Type B pancreatic cell (in vitro differentiated cells): ENCODE data around the gene GATA3. TPM values are rescaled to one million over a fixed set of nuclear protein-coding genes. Genes with fewer than 3 reads are reported as not detected.
A peak's percentile ranks its signal among the peaks of the same experiment; 100 is the strongest.

Experiments
- DNase-seq: peaks from one replicate; pipeline ENCODE4 v3.0.0; 2021; ENCODE audit warnings: mixed read lengths; ENCODE audit not compliant: unreplicated experiment; ENCODE audit errors: extremely low spot score
- H3K27ac Mint-ChIP-seq: 2 replicates; pipeline ENCODE4 v1.8.0; 2021; ENCODE audit warnings: mild to moderate bottlenecking, mixed read lengths
- H3K27me3 Mint-ChIP-seq: 2 replicates; pipeline ENCODE4 v1.8.0; 2021; ENCODE audit warnings: mixed read lengths
- H3K36me3 Mint-ChIP-seq: 2 replicates; pipeline ENCODE4 v1.8.0; 2021; ENCODE audit warnings: mixed read lengths
- H3K4me1 Mint-ChIP-seq: one replicate; pipeline ENCODE4 v1.8.0; 2021; ENCODE audit warnings: mixed read lengths; ENCODE audit not compliant: unreplicated experiment
- H3K4me3 Mint-ChIP-seq: 2 replicates; pipeline ENCODE4 v1.8.0; 2021; ENCODE audit warnings: mild to moderate bottlenecking, mixed read lengths
- H3K9me3 Mint-ChIP-seq: 2 replicates; pipeline ENCODE4 v1.8.0; 2021; ENCODE audit warnings: mixed read lengths
- CTCF ChIP-seq: fragments of 200-600 bp; sonication (generic); conservative IDR thresholded peaks from 2 replicates; pipeline ENCODE4 v1.5.0; 2021; ENCODE audit warnings: antibody characterized with exemption, mild to moderate bottlenecking
- total RNA-seq: library from RNA; stranded (reverse); gene quantifications from 2 replicates; pipeline ENCODE4 v1.2.1, GENCODE V29; 2021; ENCODE audit warnings: low replicate concordance

The GATA3 gene
- total RNA-seq, 1 donor from 2014 or later = 18.5 TPM

GRCh38 chr10:8056378-8056777 is 1.9 kb downstream of the GATA3 start:
- H3K36me3 Mint-ChIP-seq = peaks cover 37% of the 10 kb centered on the region
- peak overlapping the region; percentile 88 for H3K4me3 Mint-ChIP-seq
- H3K9me3 Mint-ChIP-seq = no peaks in the 10 kb centered on the region
- peak overlapping the region; percentile 84 for H3K27ac Mint-ChIP-seq
- peaks cover 81% of the 10 kb centered on the region for H3K27me3 Mint-ChIP-seq
- no peak for TF ChIP-seq CTCF
- H3K4me1 Mint-ChIP-seq = peaks cover 44% of the 10 kb centered on the region
- DNase-seq = no peak

- peak overlapping the region; percentile 88 for H3K4me3 Mint-ChIP-seq
- peaks cover 38% of the 10 kb centered on the region for H3K36me3 Mint-ChIP-seq
- DNase-seq = no peak
- H3K27me3 Mint-ChIP-seq = peaks cover 80% of the 10 kb centered on the region
- peaks cover 45% of the 10 kb centered on the region for H3K4me1 Mint-ChIP-seq
- H3K27ac Mint-ChIP-seq = peak overlapping the region; percentile 84
- H3K9me3 Mint-ChIP-seq = no peaks in the 10 kb centered on the region
- no peak for TF ChIP-seq CTCF
Measured at GRCh38 chr10:8056871-8057331, 2.4 kb downstream of the GATA3 start.

- Mint-ChIP-seq H3K27ac (peak overlapping the region; percentile 84), H3K36me3 (peaks cover 40% of the 10 kb centered on the region), H3K9me3 (no peaks in the 10 kb centered on the region), H3K4me1 (peaks cover 38% of the 10 kb centered on the region), H3K4me3 (peak overlapping the region; percentile 88), H3K27me3 (peaks cover 77% of the 10 kb centered on the region)
- no peak for DNase-seq
- TF ChIP-seq CTCF = no peak
Measured at GRCh38 chr10:8057636-8058273, 3.3 kb downstream of the GATA3 start.

- Mint-ChIP-seq H3K27me3 (peaks cover 79% of the 10 kb centered on the region), H3K4me3 (peak overlapping the region; percentile 88), H3K27ac (peak overlapping the region; percentile 91), H3K9me3 (no peaks in the 10 kb centered on the region), H3K36me3 (peaks cover 47% of the 10 kb centered on the region), H3K4me1 (peaks cover 40% of the 10 kb centered on the region)
- TF ChIP-seq CTCF = no peak
- DNase-seq = no peak
Measured at GRCh38 chr10:8058274-8059111, 4.0 kb downstream of the GATA3 start.

- Mint-ChIP-seq H3K36me3 (peaks cover 51% of the 10 kb centered on the region), H3K27me3 (peaks cover 81% of the 10 kb centered on the region), H3K9me3 (no peaks in the 10 kb centered on the region), H3K4me1 (peaks cover 46% of the 10 kb centered on the region), H3K4me3 (peak overlapping the region; percentile 88), H3K27ac (peak overlapping the region; percentile 91)
- TF ChIP-seq CTCF = no peak
- no peak for DNase-seq
Measured at GRCh38 chr10:8059191-8059936, 4.9 kb downstream of the GATA3 start.
